GM12878 (cell line): Measurements from ENCODE around the gene THAP4. TPM values are rescaled to one million over a fixed set of nuclear protein-coding genes. Genes with fewer than 3 reads are reported as not detected.

Source experiments
- ATAC-seq: fragments of 200-7000 bp; cut with Tn5 transposase; 3 replicates; pipeline ENCODE4 v1.9.1; 2020; ENCODE audit warnings: mild to moderate bottlenecking, moderate library complexity
- BruUV-seq: library from RNA; stranded (reverse); fragments of 400-500 nt; replicated peaks from 2 replicates; lab custom pipeline; 2021; lab: Mats Ljungman, UMichigan
- CTCF ChIA-PET: fragments of 300-600 bp; sonication (Branson Sonifier 250); formaldehyde crosslinking; extraction: SDS; loops from one replicate; lab custom pipeline; 2021; ENCODE audit warnings: inconsistent platforms; lab: Yijun Ruan, JAX
- POLR2A ChIA-PET: fragments of 350-600 bp; formaldehyde crosslinking; extraction: SDS; loops from one replicate; lab custom pipeline; 2021; ENCODE audit warnings: inconsistent platforms; lab: Charles Lee
- RAD21 ChIA-PET: fragments of 300-600 bp; sonication (Branson Sonifier 250); formaldehyde crosslinking; loops from one replicate; lab custom pipeline; 2023; ENCODE audit warnings: antibody characterized with exemption; ENCODE audit not compliant: unreplicated experiment; lab: Charles Lee
- SMC1A ChIA-PET: fragments of 300-600 bp; sonication (Branson Sonifier 250); formaldehyde crosslinking; loops from one replicate; lab custom pipeline; 2023; ENCODE audit not compliant: unreplicated experiment, uncharacterized antibody; lab: Charles Lee
- DNase-seq: peaks from one replicate; pipeline ENCODE4 v3.0.0-alpha.2; 2011; ENCODE audit warnings: low read depth, low spot score
- FAIRE-seq: peaks from 3 replicates; lab custom pipeline; 2011; peaks lifted over from hg19 to GRCh38; lab: Jason Lieb, UNC
- H2AFZ ChIP-seq: 2 replicates; pipeline ENCODE4 v1.6.0; 2011; ENCODE audit warnings: low read depth, low read length, control low read depth; ENCODE audit not compliant: control insufficient read depth
- H3K27ac ChIP-seq: 2 replicates; pipeline ENCODE4 v1.5.1; 2011; ENCODE audit warnings: control low read depth; ENCODE audit not compliant: control insufficient read depth, insufficient read depth
- H3K27me3 ChIP-seq, 2 experiments: replicated peaks in 1 of 2; 2 replicates each; pipeline versions ENCODE4 v1.6.0 to v1.6.1; 2011; ENCODE audit warnings: low read length in 1 of 2; ENCODE audit not compliant: control insufficient read depth in 2 of 2, insufficient read depth in 2 of 2
- H3K36me3 ChIP-seq, 2 experiments: 2 replicates each; pipeline ENCODE4 v1.5.1; 2011; ENCODE audit warnings: low read length in 1 of 2; ENCODE audit not compliant: control insufficient read depth in 2 of 2, insufficient read depth in 2 of 2
- H3K4me1 ChIP-seq: 2 replicates; pipeline ENCODE4 v1.6.1; 2011; ENCODE audit warnings: mild to moderate bottlenecking, low read length, moderate library complexity, mixed read lengths; ENCODE audit not compliant: control insufficient read depth, insufficient read depth
- H3K4me2 ChIP-seq: 2 replicates; pipeline ENCODE4 v1.6.0; 2011; ENCODE audit warnings: control low read depth; ENCODE audit not compliant: control insufficient read depth, insufficient read depth
- H3K4me3 ChIP-seq: fragments of 200-600 bp; sonication (generic); 2 replicates; pipeline ENCODE4 v1.5.1; 2016
- H3K79me2 ChIP-seq: 2 replicates; pipeline ENCODE4 v1.6.0; 2011; ENCODE audit warnings: low read length; ENCODE audit not compliant: control insufficient read depth, insufficient read depth
- H3K9ac ChIP-seq: 2 replicates; pipeline ENCODE4 v1.8.0; 2011; ENCODE audit warnings: low read length, control low read depth, mixed read lengths; ENCODE audit not compliant: control insufficient read depth, insufficient read depth
- H3K9me3 ChIP-seq: replicated peaks from 3 replicates; pipeline ENCODE4 v1.5.1; 2011; ENCODE audit warnings: mild to moderate bottlenecking, low read length; ENCODE audit not compliant: control insufficient read depth, insufficient read depth
- H4K20me1 ChIP-seq: 2 replicates; pipeline ENCODE4 v1.6.0; 2011; ENCODE audit not compliant: control insufficient read depth, insufficient read depth
- ASH2L ChIP-seq: fragments of 300-600, 200-600 bp; sonication (generic); IDR thresholded peaks from 2 replicates; pipeline ENCODE4 v1.6.1; 2017; ENCODE audit warnings: low read depth, mild to moderate bottlenecking, borderline replicate concordance
- BCL3 ChIP-seq: IDR thresholded peaks from 2 replicates; pipeline ENCODE4 v1.6.1; 2011; ENCODE audit warnings: borderline replicate concordance, low read depth, mild to moderate bottlenecking, moderate library complexity, low read length; ENCODE audit not compliant: insufficient read depth, poor library complexity, severe bottlenecking
- CBFB ChIP-seq: IDR thresholded peaks from 2 replicates; pipeline ENCODE4 v1.6.1; 2016; ENCODE audit warnings: antibody characterized with exemption, low read depth
- CHD1 ChIP-seq: IDR thresholded peaks from 2 replicates; pipeline ENCODE4 v1.6.1; 2012; ENCODE audit warnings: low read depth, low read length, improper control_type of control experiment
- IRF4 ChIP-seq: IDR thresholded peaks from 2 replicates; pipeline ENCODE4 v1.6.1; 2011; ENCODE audit warnings: low read depth, low read length
- IRF5 ChIP-seq: fragments of 450-650 bp; IDR thresholded peaks from 2 replicates; pipeline ENCODE4 v1.6.1; 2017; ENCODE audit warnings: borderline replicate concordance
- MTA2 ChIP-seq: fragments of 450-650 bp; IDR thresholded peaks from 2 replicates; pipeline ENCODE4 v1.6.1; 2016; ENCODE audit warnings: low read depth, mild to moderate bottlenecking, moderate library complexity
- MYC ChIP-seq: IDR thresholded peaks from 2 replicates; pipeline ENCODE4 v1.6.1; 2011; ENCODE audit warnings: mild to moderate bottlenecking, low read length, moderate library complexity, inconsistent platforms; ENCODE audit not compliant: insufficient read depth, insufficient replicate concordance, insufficient read length, severe bottlenecking
- PBX3 ChIP-seq: IDR thresholded peaks from 2 replicates; pipeline ENCODE4 v1.6.1; 2011; ENCODE audit warnings: mild to moderate bottlenecking, low read depth, low read length, moderate library complexity; ENCODE audit not compliant: insufficient replicate concordance
- POLR2A ChIP-seq: IDR thresholded peaks from 2 replicates; pipeline ENCODE4 v1.6.1; 2011; ENCODE audit warnings: low read depth, mild to moderate bottlenecking, low read length
- USF1 ChIP-seq: IDR thresholded peaks from 2 replicates; pipeline ENCODE4 v1.6.1; 2011; ENCODE audit warnings: borderline replicate concordance, low read depth, mild to moderate bottlenecking, moderate library complexity, mixed read lengths, low read length; ENCODE audit not compliant: insufficient read depth; ENCODE audit errors: extremely low read length
- ZBTB4 ChIP-seq: fragments of 450-650 bp; formaldehyde crosslinking; IDR thresholded peaks from 2 replicates; pipeline ENCODE4 v1.4.0; 2022; ENCODE audit warnings: mild to moderate bottlenecking, moderate library complexity
- WGBS: methylation state at CpG from one replicate; pipeline ENCODE4 v1.1.6; 2016; ENCODE audit warnings: low lambda C conversion rate; ENCODE audit not compliant: insufficient replicate concordance, insufficient coverage; ENCODE audit errors: missing lambda C conversion rate; 5-methylcytosine and 5-hydroxymethylcytosine counted together
- in situ Hi-C: fragments of 300-500 bp; cut with MboI; formaldehyde crosslinking; loops from 9 replicates; pipeline ENCODE4 v1.14.3; 2018; ENCODE audit warnings: mixed read lengths
- intact Hi-C: fragments of 100-400 bp; cut with micrococcal nuclease; formaldehyde crosslinking; loops from one replicate; pipeline ENCODE4 v1.14.2; 2022; ENCODE audit not compliant: unreplicated experiment
- polyA plus RNA-seq, 11 experiments: library from polyadenylated mRNA; depleted of rRNA in 4 of 11; unstranded in 6 of 11; stranded (reverse) in 5 of 11; fragments of >200 nt; fragmentation: Nextera tagmentation in 4 of 11; fragmentation: Illumina TruSeq in 1 of 11; extraction: Ambion mirVana in 4 of 11; extraction: Trizol in 1 of 11; gene quantifications; 1 replicate in 1 of 11; 2 replicates in 10 of 11; pipeline versions ENCODE4 v1.2.1 to v1.2.3, GENCODE V29; 2011 to 2016; ENCODE audit warnings: inconsistent platforms in 2 of 11, missing spikeins in 2 of 11, low read depth in 1 of 11
- total RNA-seq, 4 experiments: library from RNA; depleted of rRNA in 3 of 4; stranded (reverse); fragments of >200 nt in 3 of 4; fragmentation: Illumina TruSeq in 1 of 4; extraction: Trizol in 1 of 4; gene quantifications; 2 replicates each; pipeline versions ENCODE4 v1.2.1 to v1.2.3, GENCODE V29; 2013 to 2021

THAP4 gene
- total and polyA plus RNA-seq, 10 of the 15 experiments (the other 5 are each of a cell fraction or from before 2014, with no cell fraction given) = 12.9 to 67.7 (median 44.5) TPM

- intact Hi-C loops = no loop called here
- no peak overlapping the region for H3K4me3 ChIP-seq
- H3K79me2 ChIP-seq = no peaks in the 10 kb centered on the region
- no TSS peak for BruUV-seq
- H3K4me2 ChIP-seq = no peak overlapping the region
- no peaks in the 10 kb centered on the region for H4K20me1 ChIP-seq
- no peak overlapping the region for H2AFZ ChIP-seq
- no peak overlapping the region for H3K27ac ChIP-seq
- no peaks in the 10 kb centered on the region for H3K4me1 ChIP-seq
- CTCF ChIA-PET = no interaction called here
- POLR2A ChIA-PET = interaction anchor here (0.9 kb wide), 1 partner anchor 10 kb away, joined by 3 read pairs; no protein-coding TSS in a partner anchor
- RAD21 ChIA-PET = no interaction called here
- ATAC-seq = no peak
- WGBS = 94% methylated on average over 18 of the region's 18 CpGs
- SMC1A ChIA-PET = interaction anchor here (1.2 kb wide), 1 partner anchor 200 kb away, joined by 3 read pairs; no protein-coding TSS in a partner anchor
- H3K9me3 ChIP-seq = no peaks in the 10 kb centered on the region
- H3K27me3 ChIP-seq = no peaks in the 10 kb centered on the region
- H3K9ac ChIP-seq = no peak overlapping the region
- DNase-seq = no peak
- H3K36me3 ChIP-seq = peaks cover 13 to 15% of the 10 kb centered on the region in 2 experiments; a peak in 3 of 4 replicates
- in situ Hi-C loops = no loop called here
- FAIRE-seq = no peak
- TF ChIP-seq BCL3 (no peak), PBX3 (no peak), POLR2A (no peak), CBFB (no peak), IRF4 (no peak), MYC (no peak), ZBTB4 (no peak), USF1 (no peak), CHD1 (no peak), MTA2 (no peak), ASH2L (no peak), IRF5 (no peak)
Observed at GRCh38 chr2:241678307-241678706, 41.3 kb upstream of the THAP4 start.
